GM23248 (cell line): Measurements from ENCODE around the gene RAD51B.

ENCODE experiments used
- EZH2 ChIP-seq: fragments of 200-600 bp; sonication (generic); IDR thresholded peaks from 2 replicates; pipeline ENCODE4 v1.6.1; 2018; ENCODE audit warnings: antibody characterized with exemption, mild to moderate bottlenecking; ENCODE audit not compliant: insufficient read depth, poor library complexity, severe bottlenecking
- EZH2phosphoT487 ChIP-seq: fragments of 200-600 bp; sonication (generic); IDR thresholded peaks from 2 replicates; pipeline ENCODE4 v1.6.1; 2018; ENCODE audit warnings: antibody characterized with exemption, moderate library complexity, mild to moderate bottlenecking, low read depth; ENCODE audit not compliant: insufficient read depth

DNA sequence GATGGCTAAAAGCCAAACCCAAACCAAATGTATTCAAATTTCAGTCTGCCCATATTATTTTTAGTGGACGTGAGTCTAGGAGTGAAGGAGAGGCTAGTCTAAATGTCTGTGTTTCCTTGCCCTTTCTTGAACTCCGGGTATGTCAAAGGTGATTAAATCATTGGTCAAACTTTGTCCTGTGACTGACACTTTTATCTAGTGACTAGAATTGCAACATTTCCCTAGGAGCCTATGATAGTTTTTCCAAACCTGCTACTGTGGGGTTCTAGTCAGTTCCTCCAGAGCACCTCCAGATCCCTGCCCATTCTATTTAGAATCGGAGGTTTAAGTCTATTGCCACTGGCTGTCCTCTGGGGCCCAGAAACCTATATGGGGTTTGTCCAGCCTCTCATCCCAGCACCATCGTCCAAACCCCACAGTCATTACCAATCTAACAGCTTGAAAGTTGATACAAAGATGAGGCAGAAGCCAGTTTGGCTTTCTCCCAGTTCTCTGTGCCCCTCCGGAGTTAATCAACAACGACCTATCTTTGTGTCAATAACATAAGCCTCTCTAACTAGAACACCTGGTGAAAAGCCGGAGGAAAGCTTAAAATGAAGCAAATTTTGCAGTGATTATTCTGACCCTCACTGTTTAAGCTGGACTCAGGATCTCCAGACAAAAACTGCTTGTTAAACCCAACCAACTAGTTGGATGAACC, 666.6 kb downstream of the RAD51B start:
- TF ChIP-seq EZH2 = no peak
- no peak for TF ChIP-seq EZH2phosphoT487
